HG03045 (cell line): ENCODE data around the gene ZFP92.

Experiments
- ATAC-seq: cut with Tn5 transposase; IDR thresholded peaks from one replicate; pipeline ENCODE4 v1.9.1; 2021; ENCODE audit warnings: mild to moderate bottlenecking, moderate library complexity; ENCODE audit not compliant: unreplicated experiment

Gene ZFP92

DNA sequence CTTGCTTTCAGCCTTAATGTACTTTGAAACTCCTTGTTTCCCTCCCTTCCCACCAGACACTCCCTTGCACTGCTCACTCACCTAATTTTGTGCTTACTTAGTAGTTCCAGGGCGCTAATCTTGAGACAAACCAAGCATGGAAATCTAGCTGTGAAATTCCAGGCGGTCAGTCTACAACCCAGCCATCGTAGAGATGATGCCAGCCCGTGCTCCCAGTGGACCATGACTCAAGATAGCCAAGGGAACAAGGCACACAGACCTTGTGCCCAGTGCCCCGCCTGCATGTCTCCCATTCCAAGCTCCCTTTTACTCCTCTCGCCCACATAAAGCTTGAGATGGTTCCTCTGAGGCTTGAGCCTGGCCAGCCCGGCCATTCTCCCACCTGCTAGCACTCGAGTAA is 23.5 kb downstream of the ZFP92 start:
- ATAC-seq = no peak

DNA sequence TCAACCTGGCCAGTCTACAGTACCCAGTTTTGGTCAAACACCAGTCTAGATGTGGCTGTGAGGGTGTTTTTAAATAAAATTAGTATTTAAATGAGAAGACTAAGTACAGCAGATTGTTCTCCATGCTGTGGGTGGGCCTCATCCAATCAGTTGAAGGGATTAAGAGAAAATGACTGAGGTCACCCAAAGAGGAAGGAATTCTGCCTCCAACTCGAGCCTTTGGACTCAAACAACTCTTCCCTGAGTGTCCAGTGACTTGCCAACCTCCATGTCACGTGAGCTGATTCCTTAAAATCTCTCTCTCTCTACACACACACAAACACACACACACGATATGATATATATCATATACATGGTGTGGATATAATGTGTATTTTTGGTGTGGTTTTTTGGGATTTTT is 24.6 kb downstream of the ZFP92 start:
- no peak for ATAC-seq

DNA sequence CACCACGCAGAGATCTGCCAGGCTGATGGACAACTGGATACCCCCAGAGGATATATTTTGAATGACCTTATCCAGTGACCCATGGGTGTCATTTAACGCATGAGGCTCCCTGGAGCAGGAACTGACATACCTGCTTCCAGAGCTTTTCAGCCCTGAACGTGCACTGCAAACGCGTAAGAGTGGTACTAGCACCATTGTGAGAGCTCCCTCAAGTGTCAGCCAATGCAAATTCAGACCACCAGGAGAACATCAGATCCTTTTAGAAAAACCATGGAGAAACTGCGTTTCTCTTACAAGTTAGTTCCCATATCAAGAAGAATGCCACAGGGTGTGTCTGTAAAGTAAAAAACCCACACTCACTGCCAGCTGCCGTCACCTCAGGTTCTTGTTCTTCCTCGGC is 27.3 kb downstream of the ZFP92 start:
- ATAC-seq = no peak

DNA sequence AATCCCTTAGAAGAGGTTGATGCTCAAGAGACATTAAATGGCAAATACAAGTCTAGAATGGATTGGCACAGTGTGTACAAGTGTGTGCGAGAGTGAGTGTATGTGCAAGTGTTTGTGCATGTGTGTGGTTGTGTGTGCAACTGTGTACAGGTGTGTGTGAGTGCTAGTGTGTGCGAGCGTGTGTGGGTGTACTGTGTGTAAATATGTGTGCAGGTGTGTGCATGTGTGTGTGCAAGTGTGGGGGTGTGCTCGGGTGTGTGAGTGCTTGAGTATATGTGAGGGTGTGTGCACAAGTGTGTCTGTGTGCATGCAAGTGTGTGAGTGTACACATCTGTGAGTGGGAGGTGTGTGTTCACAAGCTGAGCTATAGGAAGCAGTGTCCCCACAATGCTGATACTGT is 28.7 kb downstream of the ZFP92 start:
- no peak for ATAC-seq

- ATAC-seq = no peak
Observed at GRCh38 chrX:153440556-153441135, 29.4 kb downstream of the ZFP92 start.

DNA sequence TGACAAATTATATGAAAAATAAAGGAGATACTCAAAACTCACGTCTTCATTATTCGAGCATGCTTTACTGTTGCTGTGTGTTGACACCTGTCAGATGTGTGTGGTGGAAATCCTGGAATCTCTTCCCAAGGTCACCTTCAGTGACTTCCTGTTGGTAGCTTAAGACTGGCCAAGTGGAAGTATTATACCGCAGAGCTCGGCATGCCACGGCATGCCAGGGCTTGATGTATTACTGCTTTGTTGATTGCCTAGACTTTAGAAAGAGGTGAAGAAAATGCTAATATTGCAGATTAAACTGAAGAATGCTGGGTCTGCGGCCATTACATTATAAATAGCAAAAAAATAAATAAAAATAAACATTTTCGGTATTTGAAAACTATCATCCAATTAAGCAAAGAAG is 30.0 kb downstream of the ZFP92 start:
- ATAC-seq = no peak

DNA sequence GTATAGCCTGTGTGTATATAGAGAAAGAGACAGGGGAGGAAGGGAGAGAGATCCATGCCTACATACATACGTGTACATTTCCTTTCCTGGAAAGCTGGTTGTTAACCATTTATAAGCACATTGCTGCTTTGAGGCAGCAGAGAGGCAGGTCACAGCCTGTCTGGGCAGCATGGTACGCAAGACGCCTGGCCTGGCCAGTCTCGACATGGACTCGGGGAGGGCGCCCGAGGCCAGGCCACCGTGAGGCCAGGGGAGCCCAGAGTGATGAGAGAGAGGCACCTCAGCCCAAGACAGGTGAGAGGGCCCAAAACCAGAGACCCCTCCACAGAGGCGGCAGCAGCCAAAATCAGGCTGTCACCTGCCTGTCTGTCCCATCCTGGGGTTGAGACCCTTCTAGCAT is 30.7 kb downstream of the ZFP92 start:
- ATAC-seq = no peak

GRCh38 chrX:153442463-153442862 is 31.2 kb downstream of the ZFP92 start:
- no peak for ATAC-seq

- no peak for ATAC-seq
Observed at GRCh38 chrX:153443476-153444332, 32.4 kb downstream of the ZFP92 start.

- ATAC-seq = no peak
Observed at GRCh38 chrX:153444333-153445011, 33.2 kb downstream of the ZFP92 start.

- no peak for ATAC-seq
Observed at GRCh38 chrX:153445106-153445855, 34.0 kb downstream of the ZFP92 start.

- no peak for ATAC-seq
Observed at GRCh38 chrX:153445856-153446635, 34.8 kb downstream of the ZFP92 start, which contains the start of gene TREX2. Gene TREX2 (minus strand): TSS chrX:153446056. CDS start chrX:153445430, 626 bp downstream.

DNA sequence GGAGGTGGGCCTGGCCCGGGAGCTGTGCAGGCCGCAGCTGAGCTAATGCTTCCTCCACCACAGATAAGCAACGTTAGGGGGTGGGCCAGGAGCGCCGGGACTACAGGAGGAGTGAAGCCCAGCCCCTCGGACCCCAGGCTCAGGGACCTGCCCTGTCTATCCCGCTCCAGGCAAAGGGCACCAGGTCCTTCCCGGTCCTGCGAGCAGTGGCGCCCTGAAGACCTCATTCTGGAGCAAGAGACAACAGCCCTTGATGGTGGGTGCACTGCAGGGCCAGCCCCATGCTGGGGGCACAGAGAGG is 35.3 kb downstream of the ZFP92 start:
- ATAC-seq = no peak

GRCh38 chrX:153446950-153447580 is 35.8 kb downstream of the ZFP92 start:
- ATAC-seq = no peak

DNA sequence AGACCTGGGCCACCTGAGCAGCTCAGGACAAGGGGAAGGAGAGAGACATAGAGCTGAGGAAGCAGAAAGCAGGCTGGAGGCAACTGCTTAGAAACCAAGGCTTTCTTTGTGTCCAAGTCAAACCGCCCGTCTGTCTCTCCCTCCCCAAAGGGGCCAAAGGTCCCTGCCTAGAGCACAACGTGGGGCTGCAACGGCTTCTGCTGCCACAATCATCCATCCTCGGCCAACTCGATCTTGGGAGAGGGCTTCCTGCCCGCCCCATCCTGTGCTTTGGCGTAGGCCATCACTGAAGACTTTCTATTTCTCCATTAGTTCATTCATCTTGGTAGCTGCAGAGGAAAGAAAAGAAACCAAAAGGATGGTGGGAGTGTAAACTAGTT is 36.3 kb downstream of the ZFP92 start:
- no peak for ATAC-seq

DNA sequence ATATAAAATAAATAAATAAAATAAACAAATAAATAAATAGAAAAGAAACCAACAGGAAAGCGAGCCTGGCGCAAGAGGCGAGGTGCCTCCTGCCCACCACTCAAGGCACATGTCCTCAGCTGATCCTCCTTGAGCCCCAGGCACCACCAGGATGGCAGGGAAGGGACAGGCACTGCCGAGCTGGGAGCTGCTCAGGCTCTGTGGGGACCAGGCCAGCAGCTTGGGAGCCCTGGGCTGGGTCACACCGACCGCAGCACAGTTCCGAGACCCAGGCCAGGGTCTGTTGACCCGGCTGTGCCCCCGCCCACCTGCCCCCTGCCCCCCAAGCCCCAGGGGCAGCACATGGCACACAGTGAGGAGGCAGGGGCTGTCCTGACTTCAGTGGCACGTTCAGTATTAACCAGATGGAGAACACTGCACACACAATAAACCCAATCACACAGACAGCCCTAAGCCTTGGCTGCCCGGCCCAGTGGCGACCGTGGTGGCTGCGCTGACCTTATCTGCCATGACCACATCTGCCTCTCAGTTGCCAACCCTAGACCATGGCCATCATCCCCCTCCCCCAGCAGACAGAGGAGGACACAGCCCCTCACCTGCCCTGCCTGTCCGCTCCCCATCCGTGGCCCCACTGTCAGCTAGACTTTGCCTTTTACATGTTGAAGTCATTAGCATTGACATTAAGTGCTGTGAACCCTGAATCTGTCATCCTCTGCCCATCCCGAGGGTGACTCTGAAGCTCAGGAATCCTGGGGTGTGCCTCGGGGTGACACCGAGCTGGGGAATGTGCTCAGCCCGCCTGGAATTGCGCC is 37.5 kb downstream of the ZFP92 start:
- ATAC-seq = no peak

- no peak for ATAC-seq
Observed at GRCh38 chrX:153449368-153450113, 38.3 kb downstream of the ZFP92 start.

DNA sequence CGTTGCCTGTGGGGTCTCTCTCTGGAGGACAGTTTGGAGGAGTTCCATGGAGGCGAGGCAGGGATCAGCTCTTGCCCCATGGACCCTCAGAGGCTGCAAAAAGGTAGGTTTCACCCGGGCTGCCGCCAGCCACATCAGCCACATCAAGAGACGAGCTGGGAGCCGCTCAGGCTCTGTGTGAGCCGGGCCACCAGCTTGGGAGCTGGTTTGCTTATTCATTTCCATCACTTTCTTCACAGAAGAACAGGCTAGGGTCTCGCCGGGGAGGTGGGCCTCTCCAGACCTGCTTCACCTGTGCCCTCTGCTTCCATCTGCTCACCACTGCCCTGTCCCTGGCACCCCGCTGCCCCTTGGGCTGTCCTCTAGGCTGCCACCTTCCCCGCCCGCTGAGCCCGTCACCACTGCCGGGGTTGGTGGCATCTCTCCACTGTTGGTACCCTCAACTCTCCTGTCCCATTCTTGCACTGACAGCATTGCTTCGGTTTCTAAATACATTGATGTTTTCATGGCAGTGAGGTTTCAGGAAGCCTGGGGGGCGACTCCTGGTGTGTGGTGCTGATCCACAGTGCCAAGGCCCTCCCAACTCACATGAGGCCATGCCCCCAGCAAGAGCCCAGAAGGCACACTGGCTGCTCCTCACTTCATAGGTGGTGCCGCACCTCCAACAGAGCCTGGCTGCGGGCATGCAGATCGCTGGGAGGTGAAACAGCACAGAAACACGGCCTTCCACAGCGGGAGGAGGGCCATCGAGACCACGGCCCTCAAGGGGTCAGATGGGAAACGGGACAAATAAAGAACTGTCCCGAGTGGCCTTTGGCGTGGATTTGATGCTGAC is 39.1 kb downstream of the ZFP92 start:
- ATAC-seq = no peak
